Superior temporal gyrus (tissue), 1 donor: ENCODE results near the gene TF.

Experiments
- DNase-seq: peaks from one replicate; pipeline ENCODE4 v3.0.0-alpha.2; 2016; ENCODE audit errors: extremely low spot score

TF gene

GRCh38 chr3:133834621-133835417 lies 88.6 kb downstream of the TF start:
- no peak for DNase-seq

DNA sequence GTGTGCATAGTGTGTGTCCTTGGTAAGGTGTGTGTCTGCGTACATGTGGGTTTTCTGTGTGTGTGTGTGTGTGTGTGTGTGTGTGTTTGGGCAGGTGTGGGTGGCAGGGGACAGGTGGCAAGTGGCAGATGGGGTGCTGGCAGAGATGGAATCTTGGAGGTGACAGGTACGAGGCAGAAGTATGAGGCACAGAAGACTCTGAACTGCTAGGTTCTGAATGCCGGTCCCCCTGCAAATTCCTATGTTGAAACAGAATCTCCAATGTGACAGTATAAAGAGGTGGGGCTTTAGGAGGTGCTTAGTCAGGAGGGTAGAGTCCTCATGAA lies 89.2 kb downstream of the TF start:
- DNase-seq: no peak

DNA sequence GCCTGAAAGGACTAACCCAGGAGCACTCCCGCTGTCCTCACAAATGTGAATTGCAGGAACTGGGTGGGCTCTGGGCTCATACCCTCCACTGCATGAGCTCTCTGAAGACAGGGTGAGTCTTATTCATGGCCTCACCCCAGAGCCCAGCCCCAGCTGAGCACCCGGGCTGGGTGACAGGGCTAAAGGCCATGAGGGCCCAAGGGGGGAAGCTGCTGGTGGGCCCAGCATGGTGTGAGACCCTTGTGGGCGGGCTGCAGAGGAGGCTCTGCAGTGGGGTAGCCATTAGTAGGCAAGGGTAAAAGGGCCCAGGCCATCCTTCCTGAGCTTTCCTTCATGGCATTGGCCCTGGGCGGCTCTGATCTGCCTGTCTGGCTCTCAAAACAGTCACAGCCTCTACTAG lies 89.8 kb downstream of the TF start:
- no peak for DNase-seq

- DNase-seq: no peak
Observed at GRCh38 chr3:133836497-133837158, 90.4 kb downstream of the TF start.

DNA sequence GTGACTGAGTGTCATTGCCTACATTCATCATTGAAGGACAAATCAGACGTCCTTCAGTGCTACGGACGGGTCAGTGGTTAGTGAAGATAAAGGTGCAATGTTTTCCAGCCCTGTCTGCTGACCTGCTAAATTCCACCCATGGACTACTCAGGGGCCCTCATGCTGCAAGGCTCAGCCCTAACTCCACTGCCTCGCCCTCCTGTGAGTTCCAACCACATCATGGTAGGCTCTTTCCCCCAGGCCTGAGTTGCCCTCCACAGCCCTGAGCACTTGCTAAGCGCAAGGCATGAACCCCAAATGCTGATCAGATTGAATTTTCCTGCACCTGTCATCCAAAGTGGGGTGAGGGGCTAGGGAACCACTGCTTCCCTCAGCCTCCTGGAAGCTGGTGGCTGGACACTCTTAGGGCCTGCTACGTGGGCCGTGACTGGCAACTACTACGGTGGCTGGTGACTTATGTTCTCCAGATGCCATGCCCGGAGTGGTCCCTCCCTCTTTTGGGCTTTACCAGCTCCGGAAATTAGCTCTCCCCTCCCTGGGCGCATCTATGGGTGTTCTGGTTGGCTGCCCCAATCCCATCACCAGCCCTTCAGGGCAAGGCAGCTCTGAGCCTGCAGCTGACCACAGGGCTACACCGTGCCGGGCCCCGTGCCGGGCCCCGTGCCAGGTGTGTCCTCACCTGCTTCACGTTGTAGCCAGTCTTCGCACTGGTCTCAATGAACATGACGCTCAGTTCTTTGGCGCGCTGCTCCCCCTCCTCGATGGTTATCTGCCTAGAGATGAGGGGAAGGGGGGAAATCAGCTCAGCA lies 91.5 kb downstream of the TF start:
- DNase-seq: no peak

- no peak for DNase-seq
Observed at GRCh38 chr3:133838296-133838789, 92.2 kb downstream of the TF start.

GRCh38 chr3:133838916-133839800 lies 93.0 kb downstream of the TF start:
- DNase-seq: no peak

DNA sequence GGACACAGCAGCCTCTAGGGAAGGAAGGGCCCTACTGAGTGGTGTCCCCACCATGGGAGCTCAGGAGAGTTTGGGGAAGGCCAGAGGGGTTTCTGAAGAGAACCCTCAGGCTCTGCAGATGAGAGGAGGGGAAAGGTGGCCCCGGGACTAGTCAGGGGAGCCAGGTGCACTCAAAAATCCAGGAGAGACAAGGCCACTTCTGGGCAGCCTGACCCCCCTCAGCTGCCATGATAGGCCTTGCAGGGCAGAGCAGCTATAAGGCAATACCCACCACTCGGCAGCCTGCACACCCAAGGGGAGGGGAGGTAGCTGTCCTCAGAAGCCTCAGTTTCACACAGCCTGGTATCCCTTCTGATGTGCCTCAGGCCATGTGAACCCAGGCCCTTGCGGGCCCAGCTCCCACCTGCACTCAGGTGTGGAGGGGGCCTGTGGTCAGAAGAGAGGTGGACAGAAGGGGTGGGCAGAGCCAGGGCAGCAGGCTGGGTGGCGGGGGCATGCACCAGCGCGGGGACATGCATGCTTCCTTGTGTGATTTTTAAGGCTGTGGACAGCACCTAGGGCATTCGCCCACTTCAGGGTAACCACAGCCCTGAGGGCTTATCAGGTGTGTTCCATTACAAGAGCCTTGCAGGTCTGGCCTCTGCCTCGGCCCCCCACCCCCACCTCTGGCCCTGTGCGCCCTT lies 94.0 kb downstream of the TF start:
- DNase-seq: no peak

- DNase-seq: no peak
Observed at GRCh38 chr3:133840767-133841166, 94.6 kb downstream of the TF start.

DNA sequence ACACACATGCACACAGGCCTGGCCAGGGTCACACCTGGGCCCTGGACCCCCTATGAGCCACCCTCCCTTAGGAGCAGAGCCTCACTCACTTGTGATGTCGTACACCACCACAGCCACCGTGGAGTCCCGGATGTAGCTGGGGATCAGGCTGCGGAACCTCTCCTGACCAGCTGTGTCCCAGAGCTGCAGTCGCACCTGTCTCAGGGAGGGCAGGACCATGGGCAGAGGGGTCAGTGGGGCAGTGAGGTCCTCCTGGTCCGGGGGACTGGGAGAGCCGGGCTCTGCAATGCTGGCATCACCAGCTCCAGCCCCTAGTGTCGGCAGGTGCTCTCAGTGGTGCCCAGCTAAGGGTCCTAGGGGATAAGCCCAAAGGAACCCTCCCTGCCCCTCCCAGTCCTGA lies 95.0 kb downstream of the TF start:
- DNase-seq: no peak

DNA sequence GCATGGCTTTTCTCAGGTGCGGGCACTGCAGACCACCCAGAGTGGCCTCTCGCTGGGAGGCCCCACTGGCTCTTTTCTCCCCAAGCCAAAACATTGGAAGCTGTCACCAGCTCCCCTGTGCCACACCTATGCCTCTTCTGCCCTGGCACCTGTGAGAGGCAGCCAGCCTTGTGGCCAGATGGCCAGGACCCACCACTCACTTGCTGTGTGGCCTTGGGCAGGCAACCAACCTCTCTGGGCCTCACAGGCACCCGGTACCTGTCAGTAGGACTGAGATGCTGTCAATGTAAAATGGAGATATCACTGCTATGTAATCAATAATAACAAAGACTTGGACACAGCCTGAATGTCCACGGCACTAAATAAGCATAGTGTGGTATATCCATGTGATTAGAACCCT lies 96.0 kb downstream of the TF start:
- DNase-seq: no peak

GRCh38 chr3:133843634-133844033 lies 97.4 kb downstream of the TF start:
- DNase-seq: no peak

GRCh38 chr3:133845127-133845526 lies 98.9 kb downstream of the TF start:
- no peak for DNase-seq
